Stimulated activated CD4-positive, alpha-beta T cell treated with anti-CD3 and anti-CD28 coated beads, Interleukin-4, amount 100 ng/mL, for 48 hours (primary cell): Measurements from ENCODE around the gene HOXA5.

ENCODE experiments used
- DNase-seq, 2 donors: peaks; one replicate each; pipeline ENCODE4 v3.0.0-alpha.2; 2020; ENCODE audit warnings: low read depth in 2 of 2

The HOXA5 gene

GRCh38 chr7:27143023-27143949 lies at the start of gene HOXA5:
Gene HOXA5 (minus strand): TSS chr7:27143681. CDS start chr7:27143607, 74 bp downstream.
- no peak for DNase-seq

GRCh38 chr7:27192546-27193334 lies 49.3 kb upstream of the HOXA5 start:
- no peak for DNase-seq

GRCh38 chr7:27191833-27192545 lies 48.5 kb upstream of the HOXA5 start:
- no peak for DNase-seq

GRCh38 chr7:27191161-27191731 lies 47.8 kb upstream of the HOXA5 start:
- DNase-seq: no peak

- DNase-seq: no peak
Observed at GRCh38 chr7:27189997-27190748, 46.7 kb upstream of the HOXA5 start.

GRCh38 chr7:27189295-27189996 lies 46.0 kb upstream of the HOXA5 start:
- no peak for DNase-seq

- no peak for DNase-seq
Observed at GRCh38 chr7:27188386-27189294, 45.2 kb upstream of the HOXA5 start.

GRCh38 chr7:27187475-27188385 lies 44.2 kb upstream of the HOXA5 start:
- DNase-seq: no peak

- no peak for DNase-seq
Observed at GRCh38 chr7:27186668-27187474, 43.4 kb upstream of the HOXA5 start.

- no peak for DNase-seq
Observed at GRCh38 chr7:27185854-27186667, 42.6 kb upstream of the HOXA5 start.

GRCh38 chr7:27185013-27185853 lies 41.8 kb upstream of the HOXA5 start, which contains the start of gene HOXA11:
Gene HOXA11 (minus strand): TSS chr7:27185232. CDS start chr7:27185144, 88 bp downstream.
- no peak for DNase-seq

GRCh38 chr7:27184337-27185012 lies 41.0 kb upstream of the HOXA5 start:
- DNase-seq: no peak

- no peak for DNase-seq
Observed at GRCh38 chr7:27183682-27184336, 40.3 kb upstream of the HOXA5 start.
